Measurements from ENCODE around the gene TMEM50A.
"Not testable (repeated sequence)": the region's sequence is repeated elsewhere in the genome, so short reads cannot be mapped to it uniquely, and the experiment has no call there.

TMEM50A gene

DNA sequence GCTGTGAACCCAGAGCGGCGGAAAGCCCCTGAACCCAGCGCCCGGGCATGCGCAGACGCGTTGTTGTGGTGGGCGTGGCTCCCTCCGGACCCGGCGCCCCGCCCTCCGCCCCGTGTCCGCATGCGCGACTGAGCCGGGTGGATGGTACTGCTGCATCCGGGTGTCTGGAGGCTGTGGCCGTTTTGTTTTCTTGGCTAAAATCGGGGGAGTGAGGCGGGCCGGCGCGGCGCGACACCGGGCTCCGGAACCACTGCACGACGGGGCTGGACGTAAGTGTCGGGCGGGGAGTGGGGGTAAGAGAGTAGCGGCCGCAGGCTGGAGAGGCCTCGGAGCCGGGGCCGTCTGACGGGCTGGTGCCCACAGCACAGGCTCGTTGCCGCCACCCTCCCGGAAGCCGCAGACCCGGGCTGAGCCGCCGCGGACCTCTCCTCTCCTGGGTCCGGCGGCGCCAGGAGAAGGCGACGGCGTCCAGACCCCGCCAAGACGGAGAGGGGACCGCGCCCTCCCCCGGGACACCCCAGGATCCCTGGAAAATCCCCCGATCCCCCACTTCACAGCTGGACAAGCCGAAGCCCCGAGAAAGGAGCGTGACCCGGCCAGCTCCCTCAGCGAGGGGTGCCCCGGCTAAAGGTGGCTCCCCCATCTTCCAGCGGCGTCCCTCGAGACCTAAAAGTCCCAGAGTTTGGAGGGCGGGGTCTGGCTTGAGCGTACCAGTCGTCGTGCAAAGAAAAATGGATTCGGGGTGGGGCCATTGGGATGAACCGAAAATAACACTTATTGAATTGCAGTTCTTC lies at the start of gene TMEM50A:
TMEM50A (plus strand) TSS at position 147 of the 794 bp plus-strand sequence. CDS start 2,153 bp downstream, outside the sequence.
- no peak for DNase-seq (ENCODE audit: low read depth)
- peak within 1 kb of the TSS; percentile 76 for H3K4me3 ChIP-seq (ENCODE audit: low read depth, low read length)
- TF ChIP-seq, protein P1, sequence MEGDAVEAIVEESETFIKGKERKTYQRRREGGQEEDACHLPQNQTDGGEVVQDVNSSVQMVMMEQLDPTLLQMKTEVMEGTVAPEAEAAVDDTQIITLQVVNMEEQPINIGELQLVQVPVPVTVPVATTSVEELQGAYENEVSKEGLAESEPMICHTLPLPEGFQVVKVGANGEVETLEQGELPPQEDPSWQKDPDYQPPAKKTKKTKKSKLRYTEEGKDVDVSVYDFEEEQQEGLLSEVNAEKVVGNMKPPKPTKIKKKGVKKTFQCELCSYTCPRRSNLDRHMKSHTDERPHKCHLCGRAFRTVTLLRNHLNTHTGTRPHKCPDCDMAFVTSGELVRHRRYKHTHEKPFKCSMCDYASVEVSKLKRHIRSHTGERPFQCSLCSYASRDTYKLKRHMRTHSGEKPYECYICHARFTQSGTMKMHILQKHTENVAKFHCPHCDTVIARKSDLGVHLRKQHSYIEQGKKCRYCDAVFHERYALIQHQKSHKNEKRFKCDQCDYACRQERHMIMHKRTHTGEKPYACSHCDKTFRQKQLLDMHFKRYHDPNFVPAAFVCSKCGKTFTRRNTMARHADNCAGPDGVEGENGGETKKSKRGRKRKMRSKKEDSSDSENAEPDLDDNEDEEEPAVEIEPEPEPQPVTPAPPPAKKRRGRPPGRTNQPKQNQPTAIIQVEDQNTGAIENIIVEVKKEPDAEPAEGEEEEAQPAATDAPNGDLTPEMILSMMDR (IDR thresholded peaks at IDR 0.05; ENCODE audit: control insufficient read depth, extremely low read depth, insufficient read depth), result no peak

DNA sequence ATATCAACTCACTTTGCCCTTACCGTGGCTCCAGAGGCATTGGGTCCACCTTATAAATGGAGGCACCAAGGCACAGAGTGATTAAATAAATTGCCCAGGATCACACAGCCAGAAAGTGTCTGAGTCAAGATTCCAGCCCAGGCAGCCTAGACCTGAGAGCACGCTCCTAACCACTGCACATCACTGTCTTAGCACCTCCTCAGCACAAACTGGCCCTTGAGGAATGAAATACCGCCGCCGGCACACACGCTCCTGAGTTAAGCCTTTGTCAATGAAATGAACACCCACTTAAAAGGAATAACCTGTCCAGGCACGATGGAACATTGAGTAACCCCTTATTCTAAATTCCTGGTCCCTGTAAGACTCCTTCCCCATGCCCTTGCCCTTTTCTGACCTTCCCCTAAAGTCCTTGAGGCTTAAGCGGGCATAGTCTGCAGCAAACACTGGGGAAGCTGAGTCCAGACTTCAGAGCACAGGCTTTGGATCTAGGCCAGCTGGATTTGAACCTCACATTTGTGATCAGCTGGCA lies 49.5 kb upstream of the TMEM50A start:
- DNase-seq (ENCODE audit: low read depth); H3K4me3 ChIP-seq (ENCODE audit: low read depth, low read length): not testable (repeated sequence)

DNA sequence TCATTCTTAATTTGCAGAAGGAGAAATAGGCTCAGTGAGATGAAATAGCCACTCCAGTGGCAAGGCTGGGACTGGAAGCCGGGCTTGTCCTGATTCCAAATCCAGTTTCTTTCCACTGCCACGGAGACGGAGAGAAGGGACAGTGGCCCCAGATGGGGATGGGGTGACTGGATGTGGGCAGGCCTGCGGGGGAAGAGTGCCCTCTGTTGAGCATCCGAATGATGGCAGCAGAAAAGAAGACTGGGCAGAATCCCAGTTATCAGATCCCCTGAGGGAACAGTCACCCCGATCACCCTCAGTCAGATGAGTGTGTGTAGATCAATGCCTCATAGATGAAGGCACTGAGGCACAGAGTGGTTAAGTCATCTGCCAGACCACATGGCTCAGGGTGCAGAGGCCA lies 48.1 kb upstream of the TMEM50A start:
- DNase-seq (ENCODE audit: low read depth); H3K4me3 ChIP-seq (ENCODE audit: low read depth, low read length): not testable (repeated sequence)

DNA sequence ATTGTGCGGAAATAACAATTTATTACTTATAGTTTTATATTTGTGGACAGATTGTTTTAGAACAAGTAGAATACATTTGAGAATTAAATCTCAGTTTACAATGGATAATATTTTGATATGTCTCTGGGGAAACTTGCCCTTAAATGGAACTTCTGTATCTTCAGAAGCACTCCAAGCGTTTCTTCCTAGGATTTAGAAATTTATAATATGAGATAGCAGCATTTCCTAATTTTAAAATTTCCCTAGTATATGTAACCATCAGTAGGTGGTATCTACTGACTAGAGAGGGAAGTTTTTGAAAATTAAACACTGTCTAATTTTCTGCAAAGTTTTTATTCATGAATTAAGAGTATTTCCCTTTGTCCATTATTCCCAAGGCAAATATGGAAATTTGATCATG lies 44.7 kb upstream of the TMEM50A start:
- not testable (repeated sequence) for H3K4me3 ChIP-seq (ENCODE audit: low read depth, low read length); DNase-seq (ENCODE audit: low read depth)

DNA sequence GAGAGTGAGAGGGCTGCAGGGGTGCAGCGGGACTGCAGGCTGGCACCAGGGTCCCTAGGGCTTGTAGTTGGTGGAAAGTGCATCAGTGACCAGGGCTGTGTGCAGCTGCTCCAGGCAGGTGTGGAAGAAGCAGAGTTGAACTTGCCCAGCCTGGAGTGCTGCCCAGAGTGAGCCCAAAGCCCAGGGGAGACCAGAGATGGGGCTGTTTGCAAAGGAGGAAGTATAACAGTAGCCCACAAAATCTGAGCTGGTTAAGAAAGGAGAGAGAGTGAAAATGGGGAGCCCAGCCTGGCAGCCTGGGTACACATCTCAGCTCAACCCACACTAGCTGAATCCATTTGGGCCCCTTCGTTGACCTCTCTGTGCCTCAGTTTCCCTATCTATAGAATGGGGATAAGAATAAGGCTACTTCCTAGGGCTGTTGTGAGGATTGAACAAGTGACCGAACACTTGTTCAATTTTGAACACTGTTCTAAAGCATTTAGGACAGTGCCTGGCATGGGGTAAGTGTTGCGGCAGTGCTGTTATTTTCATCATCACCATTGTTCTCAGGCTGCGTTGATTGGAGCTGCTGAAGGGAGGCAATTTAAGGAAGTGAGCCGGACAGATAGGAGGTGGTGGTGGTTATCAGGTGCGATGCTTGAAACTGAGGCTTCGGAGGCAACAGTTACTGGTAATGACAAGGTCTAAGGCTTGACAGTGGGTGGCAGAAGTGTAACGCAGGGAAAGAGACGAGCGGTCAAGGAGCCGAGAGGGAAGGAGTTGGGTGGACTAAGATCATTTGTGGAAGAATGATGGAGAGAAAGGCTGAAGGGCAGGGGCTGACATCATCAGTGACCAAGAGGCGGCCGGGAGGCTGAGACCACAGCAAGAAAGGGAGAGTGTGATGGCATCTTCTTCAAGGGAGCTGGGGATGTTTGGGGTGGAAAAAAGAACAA lies 43.0 kb upstream of the TMEM50A start:
- H3K4me3 ChIP-seq (ENCODE audit: low read depth, low read length); DNase-seq (ENCODE audit: low read depth): not testable (repeated sequence)

DNA sequence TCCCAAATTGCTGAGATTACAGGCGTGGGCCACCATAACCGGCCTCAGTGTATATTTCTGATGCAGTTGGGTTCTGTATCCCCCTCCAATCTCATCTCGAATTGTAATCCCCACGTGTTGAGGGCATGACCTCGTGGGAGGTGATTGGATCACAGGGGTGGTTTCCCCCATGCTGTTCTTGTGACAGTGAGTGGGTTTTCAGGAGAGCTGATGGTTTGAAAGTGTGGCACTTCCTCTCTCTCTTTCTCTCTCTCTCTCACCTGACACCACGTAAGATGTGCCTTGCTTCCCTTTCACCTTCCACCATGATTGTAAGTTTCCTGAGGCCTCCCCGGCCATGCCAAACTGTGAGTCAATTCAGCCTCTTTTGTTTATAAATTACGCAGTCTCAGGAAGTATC lies 41.6 kb upstream of the TMEM50A start:
- H3K4me3 ChIP-seq (ENCODE audit: low read depth, low read length); DNase-seq (ENCODE audit: low read depth): not testable (repeated sequence)

DNA sequence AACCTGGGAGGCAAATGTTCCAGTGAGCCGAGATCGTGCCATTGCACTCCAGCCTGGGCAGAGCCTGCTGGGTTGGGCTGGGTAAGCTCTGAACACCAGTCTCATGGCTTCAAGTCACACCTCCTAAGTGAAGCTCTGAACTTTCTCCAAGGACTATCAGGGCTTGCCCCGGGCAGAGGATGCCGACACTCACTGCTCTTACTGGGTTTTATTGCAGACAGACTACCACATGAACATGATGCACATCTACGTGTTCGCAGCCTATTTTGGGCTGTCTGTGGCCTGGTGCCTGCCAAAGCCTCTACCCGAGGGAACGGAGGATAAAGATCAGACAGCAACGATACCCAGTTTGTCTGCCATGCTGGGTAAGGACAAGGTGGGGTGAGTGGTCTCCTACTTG lies 37.4 kb upstream of the TMEM50A start:
- not testable (repeated sequence) for H3K4me3 ChIP-seq (ENCODE audit: low read depth, low read length)

DNA sequence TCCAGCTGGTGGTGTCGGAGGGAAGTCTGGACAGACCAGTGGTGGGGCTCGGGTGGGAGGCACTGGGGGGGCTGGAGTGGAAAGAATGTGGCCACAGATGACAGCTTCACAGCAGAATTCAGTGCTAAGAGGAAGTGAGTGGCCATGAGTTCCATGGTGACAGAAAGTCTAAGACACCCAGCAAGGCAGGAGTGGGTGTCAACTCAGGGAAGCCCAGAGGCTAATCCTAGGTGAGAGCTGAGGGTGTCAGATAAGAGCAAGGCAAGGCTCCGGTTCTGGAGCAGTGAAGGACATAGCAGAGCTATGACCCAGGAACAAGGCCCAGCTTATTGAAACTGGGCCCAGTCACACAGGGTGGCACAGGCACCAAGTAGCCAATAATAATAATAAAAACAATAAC lies 35.8 kb upstream of the TMEM50A start:
- not testable (repeated sequence) for DNase-seq (ENCODE audit: low read depth); H3K4me3 ChIP-seq (ENCODE audit: low read depth, low read length)

More for the DNA sequence above, 37.4 kb upstream of the TMEM50A start:
- not testable (repeated sequence) for DNase-seq (ENCODE audit: low read depth)

DNA sequence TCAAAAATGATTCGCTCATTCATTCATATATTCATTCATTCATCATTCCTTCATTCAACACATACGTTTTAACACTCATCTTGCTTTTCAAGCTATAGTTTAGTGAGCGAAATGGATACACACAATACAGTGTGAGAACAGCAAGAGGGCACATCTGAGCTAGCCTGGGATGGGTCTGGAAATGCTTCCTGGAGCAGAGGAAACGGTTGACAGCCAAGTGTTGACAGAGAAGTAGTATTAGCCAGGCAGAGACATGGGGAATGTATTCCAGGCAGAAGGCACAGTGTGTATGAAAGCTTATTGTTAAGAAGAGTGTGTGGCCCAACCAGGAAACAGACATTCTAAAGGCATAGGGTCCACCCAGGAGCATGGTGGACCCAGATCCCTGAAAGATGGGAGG lies 33.2 kb upstream of the TMEM50A start:
- DNase-seq (ENCODE audit: low read depth); H3K4me3 ChIP-seq (ENCODE audit: low read depth, low read length): not testable (repeated sequence)

DNA sequence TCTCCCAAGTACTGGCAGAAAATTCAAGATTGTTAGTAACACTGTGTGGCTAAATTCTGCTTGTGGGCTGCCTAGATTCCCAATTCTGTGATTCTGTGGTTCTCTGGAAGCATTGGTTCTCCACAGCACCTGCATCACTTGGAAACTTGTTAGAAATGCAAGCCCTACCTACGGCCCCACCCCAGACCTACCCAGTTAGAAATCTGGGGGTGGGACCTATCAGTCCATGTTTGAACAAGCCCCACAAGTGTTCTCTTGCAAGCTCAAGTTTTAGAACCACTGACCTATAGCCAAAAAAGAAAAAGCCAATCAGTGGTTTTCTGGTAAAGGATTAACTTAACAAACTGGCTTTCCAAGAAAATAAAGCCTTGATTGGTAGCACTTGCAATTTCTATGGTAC lies 30.0 kb upstream of the TMEM50A start:
- DNase-seq (ENCODE audit: low read depth); H3K4me3 ChIP-seq (ENCODE audit: low read depth, low read length): not testable (repeated sequence)

DNA sequence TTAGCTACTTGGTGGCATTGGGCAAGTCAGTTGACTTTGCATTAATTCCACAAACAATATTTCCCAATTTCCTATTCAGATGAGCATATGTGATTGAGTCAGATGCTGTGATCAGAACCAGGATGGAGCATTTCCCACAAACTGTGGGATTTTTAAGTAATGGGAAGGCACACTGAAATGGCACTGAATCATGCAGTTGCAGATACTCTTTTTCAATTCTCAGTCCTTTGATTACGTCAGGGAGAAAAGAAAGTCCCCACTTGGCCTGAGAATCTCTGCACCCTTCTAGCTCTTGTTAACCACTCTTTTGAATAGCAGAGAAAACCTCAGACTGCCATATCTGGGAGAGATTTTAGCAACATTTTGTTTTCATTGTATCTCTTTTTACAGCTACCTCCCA lies 29.0 kb upstream of the TMEM50A start:
- H3K4me3 ChIP-seq (ENCODE audit: low read depth, low read length); DNase-seq (ENCODE audit: low read depth): not testable (repeated sequence)

DNA sequence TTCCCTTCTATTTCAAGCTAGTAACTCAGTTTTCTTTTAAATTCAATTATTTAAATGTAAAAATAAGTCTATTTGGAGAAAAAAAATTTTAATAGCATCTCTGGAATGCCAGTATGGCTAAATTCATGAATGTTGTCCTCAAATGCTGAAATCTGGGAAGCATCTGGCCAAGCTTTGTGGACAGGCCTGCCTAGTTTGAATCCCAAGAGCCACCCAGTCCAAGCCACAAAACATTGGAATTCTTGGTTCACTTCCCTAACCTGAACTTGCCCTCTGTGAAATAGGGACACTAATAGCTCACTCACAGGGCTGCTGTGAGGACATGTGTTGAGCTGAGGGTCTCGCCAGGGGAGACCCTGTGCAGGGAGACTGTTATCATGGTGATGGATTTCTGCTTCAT lies 28.6 kb upstream of the TMEM50A start:
- not testable (repeated sequence) for DNase-seq (ENCODE audit: low read depth); H3K4me3 ChIP-seq (ENCODE audit: low read depth, low read length)

DNA sequence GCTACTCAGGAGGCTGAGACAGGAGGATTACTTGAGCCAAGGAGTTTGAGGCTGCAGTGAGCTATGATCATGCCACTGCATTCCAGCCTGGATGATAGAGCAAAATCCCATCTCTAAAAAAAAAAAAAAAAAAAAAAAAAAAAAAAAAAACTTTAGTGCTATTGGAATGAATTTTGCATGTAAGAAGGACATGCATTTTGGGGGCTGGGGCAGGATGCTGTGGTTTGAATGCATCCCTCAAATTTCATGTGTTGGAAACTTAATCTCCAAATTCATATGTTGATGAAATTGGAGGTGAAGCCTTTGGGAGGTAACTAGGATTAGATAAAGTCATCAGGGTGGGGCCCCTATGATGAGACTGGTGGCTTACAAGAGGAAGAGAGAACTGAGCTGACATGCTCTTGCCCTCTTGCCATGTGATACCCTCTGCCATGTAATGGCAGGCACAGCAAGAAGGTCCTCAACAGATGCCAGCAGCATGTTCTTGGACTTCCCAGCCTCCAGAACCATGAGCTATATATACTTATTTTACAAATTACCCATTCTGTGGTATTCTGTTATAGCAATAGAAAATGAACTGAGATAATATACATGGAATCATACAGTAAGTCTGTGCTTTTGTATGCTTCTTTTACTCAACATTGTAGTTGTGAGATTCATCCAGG lies 25.2 kb upstream of the TMEM50A start:
- not testable (repeated sequence) for DNase-seq (ENCODE audit: low read depth); H3K4me3 ChIP-seq (ENCODE audit: low read depth, low read length)

DNA sequence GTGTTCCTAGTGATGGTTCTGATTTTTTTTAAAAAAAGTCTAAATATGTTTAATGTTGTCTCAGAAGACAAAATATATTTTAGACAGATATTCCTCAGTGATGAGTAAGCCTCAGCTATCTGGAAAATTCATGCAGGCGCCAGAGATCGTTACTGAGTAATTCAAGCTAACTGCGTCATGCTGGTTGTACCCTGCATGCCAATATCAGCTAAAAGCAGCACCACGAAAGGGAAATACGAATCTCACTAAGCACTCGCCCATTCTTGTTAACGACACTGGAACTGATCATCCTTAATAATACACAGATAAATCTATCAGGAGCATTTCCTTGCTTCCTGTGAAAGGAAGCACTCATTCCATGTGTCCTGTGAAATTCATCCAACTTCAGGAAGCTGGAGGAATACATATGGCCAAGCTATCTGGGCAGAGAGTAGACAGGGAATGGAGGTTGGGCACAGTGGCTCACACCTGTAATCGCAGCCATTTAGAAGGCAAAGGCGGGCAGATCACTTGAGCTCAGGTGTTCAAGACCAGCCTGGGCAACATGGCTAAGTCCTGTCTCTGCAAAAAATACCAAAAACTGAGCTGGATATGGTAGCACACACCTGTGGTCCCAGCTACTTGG lies 17.7 kb upstream of the TMEM50A start:
- H3K4me3 ChIP-seq (ENCODE audit: low read depth, low read length); DNase-seq (ENCODE audit: low read depth): not testable (repeated sequence)

DNA sequence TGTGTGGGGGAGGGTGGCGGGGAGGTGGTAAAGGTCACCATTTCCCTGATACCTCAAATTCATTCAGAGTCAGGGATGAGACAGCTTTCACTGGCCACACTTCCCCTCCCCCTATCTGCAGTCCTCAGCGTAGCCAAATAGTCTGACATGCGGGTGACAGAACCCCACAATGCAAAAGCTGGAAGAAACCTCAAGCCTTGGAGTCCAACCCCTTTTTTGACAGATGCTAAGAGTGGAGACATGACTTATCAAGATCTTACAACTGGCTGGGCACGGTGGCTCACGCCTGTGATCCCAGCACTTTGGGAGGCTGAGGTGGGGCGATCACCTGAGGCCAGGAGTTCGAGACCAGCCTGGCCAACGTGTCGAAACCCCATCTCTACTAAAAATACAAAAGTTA lies 16.0 kb upstream of the TMEM50A start:
- DNase-seq (ENCODE audit: low read depth); H3K4me3 ChIP-seq (ENCODE audit: low read depth, low read length): not testable (repeated sequence)

DNA sequence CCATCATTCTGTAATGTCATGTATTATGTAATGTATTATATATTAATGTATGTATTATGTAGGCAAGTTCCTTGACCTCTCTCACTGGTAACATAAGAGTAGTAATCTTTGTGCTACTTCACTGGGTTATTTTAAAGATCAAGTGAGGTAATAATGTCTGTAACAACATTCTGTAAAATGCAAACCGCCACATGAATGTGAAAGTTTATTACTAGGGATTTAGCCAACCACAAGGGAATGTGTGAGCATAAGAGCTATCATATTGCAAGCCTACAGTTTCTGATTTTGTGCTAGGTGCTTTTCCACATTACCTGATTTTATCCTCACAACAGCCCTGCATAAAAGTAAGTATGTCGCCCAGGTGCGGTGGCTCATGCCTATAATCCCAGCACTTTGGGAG lies 13.7 kb upstream of the TMEM50A start:
- not testable (repeated sequence) for DNase-seq (ENCODE audit: low read depth); H3K4me3 ChIP-seq (ENCODE audit: low read depth, low read length)

Measured in LNCaP clone FGC (cell line).